Progenitor cell of endocrine pancreas (in vitro differentiated cells): ENCODE data around the gene SNED1. TPM values are rescaled to one million over a fixed set of nuclear protein-coding genes. Genes with fewer than 3 reads are reported as not detected.

ENCODE experiments used
- DNase-seq: peaks from one replicate; pipeline ENCODE4 v3.0.0; 2021; ENCODE audit warnings: low spot score; ENCODE audit not compliant: unreplicated experiment
- H3K27ac Mint-ChIP-seq: 2 replicates; pipeline ENCODE4 v1.8.0; 2021; ENCODE audit warnings: mild to moderate bottlenecking, moderate library complexity, mixed read lengths
- H3K27me3 Mint-ChIP-seq: 2 replicates; pipeline ENCODE4 v1.8.0; 2021; ENCODE audit warnings: mixed read lengths
- H3K36me3 Mint-ChIP-seq: 2 replicates; pipeline ENCODE4 v1.8.0; 2022; ENCODE audit warnings: mixed read lengths; ENCODE audit not compliant: insufficient read depth
- H3K4me1 Mint-ChIP-seq: 2 replicates; pipeline ENCODE4 v1.8.0; 2021; ENCODE audit warnings: low read depth, mixed read lengths
- H3K4me3 Mint-ChIP-seq: 2 replicates; pipeline ENCODE4 v1.8.0; 2021; ENCODE audit warnings: low read depth, mild to moderate bottlenecking, moderate library complexity, mixed read lengths
- H3K9me3 Mint-ChIP-seq: 2 replicates; pipeline ENCODE4 v1.8.0; 2021; ENCODE audit warnings: low read depth, mixed read lengths
- total RNA-seq: library from RNA; stranded (reverse); gene quantifications from 2 replicates; pipeline ENCODE4 v1.2.1, GENCODE V29; 2021
- TF ChIP-seq, protein P1 (sequence below): fragments of 200-600 bp; sonication (generic); IDR thresholded peaks from one replicate; pipeline ENCODE4 v1.5.0; 2021; ENCODE audit warnings: antibody characterized with exemption, mild to moderate bottlenecking; ENCODE audit not compliant: unreplicated experiment

The SNED1 gene
- total RNA-seq, 1 donor from 2014 or later: 2.2 TPM

DNA sequence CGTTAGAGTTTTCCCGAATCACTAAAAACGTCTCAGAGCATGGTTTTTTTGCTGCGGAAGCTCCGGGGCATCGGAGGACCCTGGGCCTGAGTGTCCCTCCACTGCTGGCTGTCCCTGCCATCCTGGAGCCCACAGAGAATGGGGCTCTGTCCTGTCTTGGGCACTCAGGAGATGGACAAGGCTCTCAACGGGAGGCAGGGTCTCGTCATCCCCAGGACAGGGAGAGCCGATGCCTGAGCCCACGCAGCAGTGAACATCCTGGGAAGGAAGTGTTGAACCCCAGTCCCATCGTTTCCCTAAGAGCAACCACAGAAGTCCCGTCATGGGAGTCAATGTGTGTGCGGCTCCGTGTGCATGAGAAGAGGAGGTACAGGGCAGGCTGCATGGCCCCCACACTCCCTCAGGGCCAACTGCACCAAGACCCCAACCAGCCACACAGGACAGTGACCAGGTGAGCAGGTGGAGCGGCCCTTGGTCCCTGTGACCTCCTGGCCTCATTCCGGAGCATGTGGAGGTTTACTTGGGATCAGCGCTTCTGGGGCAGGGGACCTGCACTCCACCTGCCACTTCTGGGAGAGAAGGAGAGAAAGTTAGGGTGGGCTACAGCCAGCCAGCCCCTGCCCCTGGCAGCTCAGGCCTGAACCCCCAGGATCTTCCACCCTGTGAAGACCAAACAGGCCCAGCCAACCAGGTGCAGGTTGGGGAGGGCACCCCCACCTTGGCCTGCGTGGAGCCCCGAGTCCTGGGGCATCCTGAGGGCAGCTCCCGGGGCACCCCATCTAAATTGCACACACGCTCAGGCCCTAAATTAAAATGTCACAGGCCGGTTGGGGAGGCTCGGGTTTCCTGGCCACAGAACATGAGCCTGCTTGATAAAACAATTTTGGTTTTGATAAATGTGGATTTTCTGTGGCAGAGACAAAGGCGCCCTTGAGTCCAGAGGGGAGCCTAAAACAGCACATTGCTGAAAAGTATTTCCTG, 3.1 kb upstream of the SNED1 start:
- no peaks in the 10 kb centered on the region for H3K36me3 Mint-ChIP-seq
- H3K9me3 Mint-ChIP-seq: no peaks in the 10 kb centered on the region
- H3K27me3 Mint-ChIP-seq: peaks cover 28% of the 10 kb centered on the region
- H3K4me1 Mint-ChIP-seq: peaks cover 9% of the 10 kb centered on the region
- DNase-seq: peak; percentile 8
- no peak overlapping the region for H3K27ac Mint-ChIP-seq
- TF ChIP-seq, protein P1, sequence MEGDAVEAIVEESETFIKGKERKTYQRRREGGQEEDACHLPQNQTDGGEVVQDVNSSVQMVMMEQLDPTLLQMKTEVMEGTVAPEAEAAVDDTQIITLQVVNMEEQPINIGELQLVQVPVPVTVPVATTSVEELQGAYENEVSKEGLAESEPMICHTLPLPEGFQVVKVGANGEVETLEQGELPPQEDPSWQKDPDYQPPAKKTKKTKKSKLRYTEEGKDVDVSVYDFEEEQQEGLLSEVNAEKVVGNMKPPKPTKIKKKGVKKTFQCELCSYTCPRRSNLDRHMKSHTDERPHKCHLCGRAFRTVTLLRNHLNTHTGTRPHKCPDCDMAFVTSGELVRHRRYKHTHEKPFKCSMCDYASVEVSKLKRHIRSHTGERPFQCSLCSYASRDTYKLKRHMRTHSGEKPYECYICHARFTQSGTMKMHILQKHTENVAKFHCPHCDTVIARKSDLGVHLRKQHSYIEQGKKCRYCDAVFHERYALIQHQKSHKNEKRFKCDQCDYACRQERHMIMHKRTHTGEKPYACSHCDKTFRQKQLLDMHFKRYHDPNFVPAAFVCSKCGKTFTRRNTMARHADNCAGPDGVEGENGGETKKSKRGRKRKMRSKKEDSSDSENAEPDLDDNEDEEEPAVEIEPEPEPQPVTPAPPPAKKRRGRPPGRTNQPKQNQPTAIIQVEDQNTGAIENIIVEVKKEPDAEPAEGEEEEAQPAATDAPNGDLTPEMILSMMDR: no peak
- no peak overlapping the region for H3K4me3 Mint-ChIP-seq

DNA sequence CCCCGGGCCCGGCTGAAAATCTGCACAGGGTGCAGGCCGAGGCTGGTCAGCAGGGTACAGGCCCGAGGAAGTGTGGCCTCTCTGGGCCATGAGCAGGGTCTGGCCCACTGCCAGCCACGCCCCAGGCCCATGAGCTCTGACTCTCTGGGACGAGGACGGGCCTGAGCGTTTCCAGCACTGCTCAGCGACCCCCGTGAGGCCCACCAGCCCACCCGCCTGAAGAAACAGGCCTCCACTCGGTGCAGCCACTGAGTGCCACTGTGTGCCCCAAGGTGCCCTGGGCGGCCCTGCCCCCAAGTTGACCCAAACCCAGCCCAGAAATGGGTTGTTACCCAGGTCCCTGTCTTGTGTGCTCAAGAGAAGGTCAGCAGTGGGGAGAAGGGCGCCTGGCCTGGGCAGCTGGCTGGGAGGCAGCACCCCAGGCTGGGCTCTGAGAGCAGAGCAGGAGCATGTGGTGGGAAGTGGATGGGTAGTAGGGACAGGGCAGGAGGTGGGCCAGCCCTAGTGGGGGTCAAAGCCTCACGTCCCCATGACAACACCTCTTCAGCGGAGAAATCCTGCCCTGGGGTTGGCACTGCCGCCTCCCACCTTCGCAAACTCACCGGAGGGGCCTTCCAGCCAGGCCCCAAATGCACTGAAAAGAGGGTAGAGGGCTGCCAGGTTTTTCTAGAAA, 2.1 kb upstream of the SNED1 start:
- H3K36me3 Mint-ChIP-seq: no peaks in the 10 kb centered on the region
- peak; percentile 6 for DNase-seq
- no peak overlapping the region for H3K27ac Mint-ChIP-seq
- H3K4me1 Mint-ChIP-seq: peaks cover 18% of the 10 kb centered on the region
- TF ChIP-seq, protein P1: no peak
- peaks cover 36% of the 10 kb centered on the region for H3K27me3 Mint-ChIP-seq
- no peaks in the 10 kb centered on the region for H3K9me3 Mint-ChIP-seq
- H3K4me3 Mint-ChIP-seq: no peak overlapping the region

DNA sequence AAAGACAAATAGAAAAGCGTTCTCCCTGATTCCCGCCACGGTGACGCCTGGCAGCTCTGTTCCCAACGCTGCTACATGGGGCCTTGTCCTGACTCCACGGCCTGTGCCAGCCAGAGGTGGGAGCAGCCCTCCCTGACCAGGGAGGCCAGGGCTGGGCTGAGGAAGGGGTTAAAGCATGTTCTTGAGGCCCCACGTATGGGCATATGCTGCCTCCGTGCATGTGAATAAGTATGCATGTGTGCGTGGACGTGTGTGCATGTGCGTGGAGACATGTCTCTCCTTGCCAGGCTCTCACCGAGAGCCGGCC, 1.6 kb upstream of the SNED1 start:
- Mint-ChIP-seq H3K4me1 (peaks cover 18% of the 10 kb centered on the region), H3K36me3 (no peaks in the 10 kb centered on the region), H3K27me3 (peaks cover 38% of the 10 kb centered on the region), H3K27ac (no peak overlapping the region), H3K9me3 (no peaks in the 10 kb centered on the region), H3K4me3 (no peak overlapping the region)
- DNase-seq: peak; percentile 9
- TF ChIP-seq, protein P1: no peak

DNA sequence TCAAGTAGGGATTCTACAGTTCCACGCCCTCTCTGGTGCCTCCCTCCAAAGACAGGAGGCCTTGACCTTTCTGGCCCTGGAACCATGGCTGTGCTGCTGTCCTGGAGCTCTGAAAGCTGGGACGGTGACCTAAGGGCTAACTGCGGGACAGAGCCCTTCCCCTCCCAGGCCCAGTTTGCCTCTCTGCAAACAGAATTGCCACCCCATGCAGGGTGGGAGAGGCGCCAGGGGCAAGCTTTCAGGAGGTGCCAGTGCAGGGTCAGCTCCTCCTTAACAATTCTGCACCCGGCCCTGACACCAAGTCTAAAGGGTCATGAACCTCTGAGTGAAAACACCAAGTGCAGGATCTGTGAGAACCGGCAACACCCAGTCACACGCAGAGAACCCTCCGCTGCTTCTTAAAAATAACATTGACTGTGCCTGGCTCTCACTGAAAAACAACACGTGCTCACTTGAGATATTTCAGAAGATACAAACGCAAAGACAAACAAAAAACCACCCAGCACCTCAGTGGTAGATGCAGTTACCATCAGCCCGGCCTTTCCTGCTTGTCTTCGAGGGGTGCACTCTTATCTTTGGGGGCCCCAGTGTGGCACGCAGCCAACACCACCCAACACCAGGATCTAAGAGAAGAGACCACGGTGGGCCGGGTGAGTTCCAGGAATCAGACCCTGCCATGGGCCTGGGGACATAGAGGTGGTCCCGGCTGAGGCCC, 1.1 kb upstream of the SNED1 start:
- DNase-seq: peak; percentile 3
- TF ChIP-seq, protein P1: no peak
- Mint-ChIP-seq H3K27ac (no peak overlapping the region), H3K4me1 (peaks cover 18% of the 10 kb centered on the region), H3K27me3 (peaks cover 36% of the 10 kb centered on the region), H3K4me3 (peak overlapping the region; percentile 59), H3K36me3 (no peaks in the 10 kb centered on the region), H3K9me3 (no peaks in the 10 kb centered on the region)

DNA sequence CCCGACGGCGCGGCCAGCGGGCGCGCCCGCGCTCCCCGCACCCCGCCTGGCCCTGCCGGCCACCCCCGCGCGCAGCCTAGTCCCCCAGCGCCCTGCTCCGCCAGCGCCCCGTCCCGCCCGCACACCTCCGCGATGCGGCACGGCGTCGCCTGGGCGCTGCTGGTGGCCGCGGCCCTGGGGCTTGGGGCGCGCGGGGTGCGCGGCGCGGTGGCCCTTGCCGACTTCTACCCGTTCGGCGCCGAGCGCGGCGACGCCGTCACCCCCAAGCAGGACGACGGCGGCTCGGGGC, 232 bp downstream of the SNED1 start:
- no peak for DNase-seq
- Mint-ChIP-seq H3K36me3 (no peaks in the 10 kb centered on the region), H3K27me3 (peaks cover 34% of the 10 kb centered on the region), H3K27ac (no peak overlapping the region), H3K9me3 (peaks cover 3% of the 10 kb centered on the region), H3K4me1 (peaks cover 18% of the 10 kb centered on the region), H3K4me3 (no peak overlapping the region)
- TF ChIP-seq, protein P1: no peak
